HG03460 (cell line): Measurements from ENCODE around the gene CFAP53.

Experiments
- ATAC-seq: cut with Tn5 transposase; IDR thresholded peaks from one replicate; pipeline ENCODE4 v1.9.1; 2021; ENCODE audit not compliant: unreplicated experiment

CFAP53 gene

DNA sequence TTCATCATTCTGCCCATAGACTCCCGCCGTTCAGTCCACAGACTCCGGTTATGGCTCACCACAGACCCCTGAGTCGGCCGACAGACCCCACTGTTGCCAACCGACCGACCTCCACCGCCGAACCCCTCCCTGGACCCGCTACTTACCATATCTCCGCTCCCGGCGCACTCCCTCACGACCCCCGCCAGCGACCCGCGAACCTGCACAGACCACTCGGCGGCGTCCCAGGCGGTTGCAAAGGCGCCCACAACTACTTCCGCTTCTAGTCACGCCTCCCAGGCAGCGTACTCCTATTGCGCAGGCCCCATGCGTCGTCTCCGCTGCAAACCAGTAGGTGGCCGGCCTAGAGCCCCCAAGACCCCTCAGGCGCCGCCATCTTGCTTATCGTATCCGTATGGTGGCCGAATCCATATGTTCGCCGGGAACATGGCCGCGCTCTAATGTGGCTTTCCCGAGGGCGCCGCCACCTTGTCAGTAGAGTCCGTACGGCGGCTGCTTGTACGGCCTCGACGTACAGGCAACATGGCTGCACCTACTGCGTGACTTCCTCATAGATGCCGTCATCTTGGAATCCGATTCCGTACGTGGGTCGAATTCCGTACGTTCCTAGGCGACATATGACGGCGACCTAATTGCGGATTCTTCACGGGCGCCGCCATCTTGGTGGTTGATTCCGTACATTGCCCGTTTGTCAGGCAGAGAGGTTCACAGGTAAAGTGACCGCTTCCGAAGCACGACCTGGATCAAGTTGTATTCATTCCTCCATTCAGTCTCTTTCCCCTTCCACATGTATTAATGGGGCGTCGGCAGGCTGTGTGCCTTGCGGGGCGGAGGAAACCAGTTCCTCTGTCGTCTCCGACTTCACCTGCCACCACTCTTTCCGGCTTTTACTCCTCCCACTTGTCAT lies 21.4 kb upstream of the CFAP53 start, which contains the start of gene CXXC1:
Gene CXXC1, minus strand, starts transcription at position 252 of the 907 bp plus-strand sequence. Its CDS starts 103 bp downstream, at position 149.
- peak; percentile 85 for ATAC-seq

- ATAC-seq, result peak; percentile 1
These were observed 20.7 kb upstream of the CFAP53 start for GRCh38 chr18:50287028-50287440.

DNA sequence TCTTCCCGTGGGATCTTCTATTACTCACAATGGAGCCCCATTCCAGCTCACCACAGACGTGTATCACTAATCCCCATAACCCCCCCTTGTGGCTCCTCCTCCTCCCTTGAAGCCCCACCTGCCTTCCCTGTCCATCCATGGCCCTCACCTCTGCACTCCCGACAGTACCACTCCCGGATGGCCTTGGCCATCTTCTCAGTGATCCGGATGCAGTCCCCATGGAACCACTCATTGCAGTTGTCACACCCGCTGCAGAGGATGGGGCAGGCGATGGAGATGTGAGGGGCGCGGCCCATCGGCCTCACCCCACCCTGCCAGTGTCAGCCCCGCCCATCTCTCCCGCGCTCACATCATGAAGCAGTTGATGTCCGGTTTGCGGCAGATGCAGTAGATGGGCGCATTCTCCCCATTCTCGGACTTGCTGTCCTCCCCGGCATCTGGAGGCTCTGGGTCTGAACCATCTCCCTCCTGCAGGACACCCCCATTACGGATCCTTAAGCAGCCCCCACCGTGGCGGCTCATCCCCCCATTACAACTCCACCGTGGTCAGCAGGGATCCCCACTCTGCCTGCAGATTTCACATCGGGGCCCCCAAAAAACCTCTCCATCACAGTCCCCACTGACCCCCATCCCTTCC lies 20.2 kb upstream of the CFAP53 start:
- ATAC-seq, result no peak

DNA sequence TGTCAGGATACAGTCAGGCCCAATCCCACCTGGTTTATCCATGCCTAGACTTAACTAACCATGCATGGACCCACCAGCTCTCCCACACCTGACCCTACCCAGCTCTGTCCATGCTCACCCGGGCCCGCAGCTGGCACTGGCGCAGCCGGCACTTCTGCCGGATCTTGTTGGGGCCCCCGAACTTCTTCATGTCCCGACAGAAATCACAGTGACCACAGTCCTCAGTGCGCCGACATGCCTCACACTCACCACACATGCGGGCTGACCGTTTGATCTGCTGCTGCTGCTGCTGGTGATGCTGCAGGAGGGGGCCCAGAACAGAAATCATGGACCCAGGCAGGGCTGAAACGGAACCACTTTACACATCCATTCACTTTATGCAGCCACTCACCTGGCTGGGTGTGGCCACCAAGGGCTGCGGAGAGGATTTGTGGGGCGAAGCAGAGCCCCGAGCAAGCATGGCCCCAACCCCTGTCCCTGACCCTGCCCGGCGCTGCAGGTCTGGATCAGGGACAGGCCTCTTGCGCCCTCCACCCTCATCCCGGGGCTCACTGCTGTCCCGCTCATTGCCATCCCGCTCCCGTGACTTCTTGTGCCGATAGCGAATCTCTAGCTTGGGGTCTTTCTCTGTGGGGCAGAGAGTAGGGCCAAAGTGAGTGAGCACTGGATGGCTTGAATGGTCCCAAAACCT lies 19.5 kb upstream of the CFAP53 start:
- no peak for ATAC-seq

GRCh38 chr18:50285071-50285470 lies 18.8 kb upstream of the CFAP53 start:
- ATAC-seq, result no peak

DNA sequence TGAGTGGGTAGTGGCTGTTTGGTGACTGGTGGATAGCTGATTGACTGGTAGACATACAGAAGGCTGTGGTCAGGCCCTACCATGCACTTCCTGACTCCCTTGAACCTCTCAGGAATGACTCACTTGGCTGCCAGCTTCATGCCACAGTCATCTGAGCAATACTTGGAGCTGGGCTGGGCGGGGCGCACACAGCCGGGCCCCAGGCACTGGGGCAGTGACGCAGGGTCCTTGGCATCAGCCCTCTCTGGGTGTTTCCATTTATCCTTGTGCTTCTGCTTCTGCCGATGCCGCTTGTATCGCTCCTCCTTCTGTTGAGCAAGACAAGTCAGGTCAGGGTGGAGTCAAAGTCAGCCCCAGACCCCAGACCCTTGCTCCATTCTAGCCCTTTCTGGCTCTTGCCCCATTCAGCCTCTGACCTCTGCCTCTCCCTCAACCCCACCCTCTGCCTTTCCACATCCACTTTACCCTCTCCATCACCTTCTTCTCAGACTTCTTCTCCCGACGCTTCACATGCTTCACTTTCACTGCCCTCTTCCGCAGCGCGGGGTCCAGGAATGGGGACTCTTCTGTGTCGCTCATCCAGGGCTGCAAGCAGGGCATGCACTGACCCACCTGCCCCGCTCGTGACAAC lies 18.1 kb upstream of the CFAP53 start:
- no peak for ATAC-seq

- no peak for ATAC-seq
These were observed 17.3 kb upstream of the CFAP53 start for GRCh38 chr18:50283469-50284209.

DNA sequence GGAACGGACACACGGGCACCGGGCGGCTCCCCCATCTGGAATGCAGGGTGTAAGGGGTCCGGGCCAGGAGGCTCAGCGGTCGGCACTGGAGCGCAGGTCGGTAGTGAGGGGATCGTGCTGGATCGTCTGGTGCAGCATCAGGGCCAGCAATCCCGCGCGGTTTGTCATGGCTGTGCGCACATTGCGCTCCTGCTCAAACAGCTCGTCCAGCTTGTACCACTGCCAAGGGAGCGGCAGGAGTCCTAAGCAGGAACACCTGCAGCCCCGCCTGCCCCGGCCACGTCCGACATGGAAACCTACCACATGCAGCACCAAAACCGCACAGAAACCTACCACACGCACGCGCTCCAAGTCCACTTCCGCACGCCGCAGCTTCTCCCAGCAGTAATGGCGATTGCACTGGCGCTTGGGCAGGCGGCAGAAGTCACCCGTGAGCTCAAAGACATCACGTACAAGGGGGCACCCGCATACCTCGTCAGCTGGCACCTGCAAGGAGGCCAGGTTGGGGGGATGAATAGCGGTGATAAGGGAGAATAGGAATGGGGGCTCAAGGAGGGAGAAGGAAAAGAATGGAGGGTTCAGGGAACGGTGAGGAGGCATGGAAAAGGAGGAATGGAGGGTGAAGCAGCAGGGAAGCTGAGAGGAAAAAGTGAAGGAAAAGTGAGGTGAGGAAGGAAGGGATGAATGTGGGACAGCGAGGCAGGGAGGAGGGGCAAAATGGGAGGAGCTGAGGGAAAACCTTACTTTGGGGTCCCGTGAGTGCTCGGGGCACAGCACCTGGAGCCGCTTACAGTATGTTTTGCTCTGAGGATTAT lies 16.4 kb upstream of the CFAP53 start:
- ATAC-seq, result no peak

DNA sequence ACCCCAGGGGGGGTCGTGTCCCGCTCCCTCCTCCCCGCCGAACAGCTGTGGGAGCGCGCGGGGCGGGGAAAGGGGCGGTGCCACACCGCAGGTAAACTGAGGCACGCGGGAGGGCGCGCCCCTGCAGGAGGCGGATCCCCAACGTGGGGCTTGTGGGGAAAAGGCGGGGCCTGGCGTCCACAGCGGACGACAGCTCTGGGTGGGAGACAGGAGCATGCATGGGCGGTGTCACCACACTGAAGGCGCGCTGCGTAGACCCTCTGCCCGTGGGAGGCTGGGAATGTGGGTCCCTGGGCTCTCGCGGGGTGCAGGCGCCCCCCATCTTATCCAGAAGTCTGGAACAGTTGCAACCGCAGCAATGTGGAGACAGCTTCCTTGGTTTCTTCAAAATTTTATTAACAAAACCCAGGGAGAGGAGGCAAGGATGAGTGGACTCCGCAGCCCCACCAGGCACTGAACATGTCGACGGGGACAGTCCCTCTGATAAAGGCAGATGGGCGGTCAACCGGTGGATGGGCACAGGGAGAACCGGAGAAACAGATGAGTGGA lies 15.8 kb upstream of the CFAP53 start:
- ATAC-seq, result no peak

GRCh38 chr18:50281295-50281971 lies 15.1 kb upstream of the CFAP53 start, which contains the start of gene MBD1:
MBD1 (minus strand) TSS chr18:50281523; CDS start chr18:50279992, 1,531 bp downstream.
- peak; percentile 87 for ATAC-seq

DNA sequence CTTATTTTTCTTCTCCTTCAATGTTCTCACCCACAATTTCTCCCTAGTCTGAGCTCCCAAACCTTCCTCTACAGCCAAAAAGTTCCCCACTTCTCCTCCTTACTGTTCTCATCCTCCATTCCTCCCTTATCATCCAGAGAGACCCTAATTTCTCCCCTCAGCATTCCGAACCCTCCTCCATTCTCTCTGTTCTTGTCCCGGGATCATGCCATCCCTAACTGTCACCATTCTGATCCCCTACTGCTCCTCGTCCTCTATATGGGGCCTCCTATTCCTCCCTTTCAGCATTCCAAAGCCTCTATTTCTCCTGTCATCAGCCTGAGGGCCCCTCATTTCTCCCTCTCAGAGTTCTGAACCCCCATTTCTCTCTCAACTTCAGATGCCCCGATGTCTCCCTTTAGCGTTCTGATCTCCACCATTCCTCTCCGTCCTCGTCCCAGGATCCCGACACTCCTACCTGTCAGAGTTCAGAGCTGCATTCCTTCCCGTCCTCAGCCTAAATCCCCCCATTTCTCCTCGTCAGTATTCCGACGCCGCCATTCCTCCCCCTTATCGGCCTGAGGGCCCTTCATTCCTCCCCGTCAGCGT lies 14.5 kb upstream of the CFAP53 start:
- ATAC-seq, result no peak

DNA sequence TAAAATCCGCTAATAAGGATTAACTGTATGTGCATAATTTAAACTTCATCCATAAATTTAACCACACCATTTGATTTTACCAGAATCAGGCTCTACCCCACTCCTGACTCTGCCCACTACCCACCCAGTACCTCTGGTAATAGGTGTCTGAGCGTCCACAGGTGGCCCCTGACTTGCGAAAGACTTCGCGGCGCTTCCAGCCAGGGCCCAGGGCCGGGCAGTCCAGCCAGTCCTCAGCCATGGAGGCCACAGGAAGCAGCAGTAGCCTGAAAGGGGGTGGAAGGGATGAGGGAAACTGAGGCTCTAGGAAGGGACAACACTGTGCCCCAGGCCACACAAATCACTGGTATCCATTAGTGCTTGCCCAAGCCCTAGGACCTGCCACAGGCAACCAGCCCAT lies 13.5 kb upstream of the CFAP53 start:
- ATAC-seq, result no peak

DNA sequence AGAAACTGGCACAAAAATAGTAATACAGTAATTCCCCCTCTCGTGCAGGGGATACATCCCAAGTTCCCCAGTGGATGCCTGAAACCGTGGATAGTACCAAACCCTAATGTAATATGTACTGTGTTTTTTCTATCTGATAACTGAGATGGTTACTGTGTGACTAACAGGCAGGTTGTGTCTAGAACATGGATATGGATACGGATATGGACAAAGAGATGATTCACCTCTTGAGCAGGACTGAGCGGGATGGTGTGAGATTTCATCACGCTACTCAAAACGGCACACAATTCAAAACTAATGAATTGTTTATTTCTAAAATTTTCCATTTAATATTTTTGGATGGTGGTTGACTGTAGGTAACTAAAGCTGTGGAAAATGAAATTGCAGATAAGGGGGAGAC lies 11.6 kb upstream of the CFAP53 start:
- ATAC-seq, result no peak

GRCh38 chr18:50276452-50276851 lies 10.2 kb upstream of the CFAP53 start:
- no peak for ATAC-seq

DNA sequence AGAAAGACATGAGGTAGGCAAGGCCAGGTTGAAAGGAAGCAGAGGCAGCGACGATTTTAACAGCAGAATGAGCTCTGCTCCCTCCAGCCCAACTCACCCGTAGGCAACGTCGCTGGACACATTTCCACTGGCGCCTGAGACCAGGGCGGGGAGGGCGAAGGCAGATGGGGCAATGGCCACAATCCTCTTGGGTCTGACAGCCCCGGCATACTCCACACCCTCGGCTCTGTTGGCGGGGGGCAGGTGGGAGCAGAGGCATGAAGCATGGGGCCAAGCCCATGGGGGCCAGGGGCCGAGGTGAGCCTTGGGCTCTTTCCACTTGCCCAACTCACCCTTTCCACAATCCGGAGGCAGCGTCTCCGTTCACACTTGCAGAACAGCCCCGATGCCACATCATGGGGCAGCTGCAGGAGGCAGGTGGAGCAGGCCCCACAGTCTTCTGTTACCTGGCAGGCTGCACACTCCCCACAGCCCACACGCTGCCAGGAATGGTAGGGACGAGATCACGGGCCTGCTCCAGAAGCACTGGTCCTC lies 9.3 kb upstream of the CFAP53 start:
- no peak for ATAC-seq

DNA sequence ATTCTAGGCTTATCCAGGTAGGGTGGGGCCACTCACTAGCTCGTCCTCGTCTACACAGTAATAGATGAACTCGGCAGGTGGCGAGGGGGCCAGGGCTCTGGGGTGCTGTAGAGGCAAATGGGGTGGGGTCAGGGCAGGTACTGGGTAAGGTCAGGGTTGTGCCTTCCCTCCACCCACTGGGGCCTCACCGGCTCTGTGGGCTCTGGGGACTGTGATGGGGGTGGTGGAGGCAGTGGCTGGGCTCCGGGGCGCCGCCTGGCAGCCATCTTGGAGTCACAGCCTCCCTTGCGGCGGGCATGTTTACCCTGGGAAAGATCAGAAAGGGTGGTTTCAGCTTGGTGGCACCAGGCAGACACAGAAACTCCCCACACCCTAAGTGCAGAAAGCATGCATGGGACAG lies 8.6 kb upstream of the CFAP53 start:
- ATAC-seq, result no peak

DNA sequence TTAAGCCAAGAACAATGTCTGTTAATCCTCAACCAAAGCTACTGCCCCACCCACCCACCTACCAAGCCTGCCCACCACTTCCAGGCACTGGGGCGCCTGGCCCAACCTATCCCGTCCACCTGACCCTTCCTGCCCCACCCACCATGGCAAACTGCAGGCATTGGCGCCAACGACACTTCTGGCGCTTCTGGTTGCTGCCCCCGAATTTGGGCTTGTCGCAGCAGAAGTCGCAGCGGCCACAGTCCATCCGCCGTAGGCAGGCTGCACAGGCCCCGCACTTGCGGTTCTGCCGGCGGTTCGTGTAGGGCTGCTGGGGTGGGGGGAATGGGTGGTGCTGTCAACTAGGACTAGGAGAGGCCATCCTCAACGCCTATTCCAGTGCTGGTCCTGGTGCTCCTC lies 7.7 kb upstream of the CFAP53 start:
- ATAC-seq, result no peak
